ENCODE results near the gene MRAP2. TPM values are rescaled to one million over a fixed set of nuclear protein-coding genes. Genes with fewer than 3 reads are reported as not detected.

The MRAP2 gene
- total RNA-seq, 1 experiment from 2014 or later: 2.5 TPM

- in situ Hi-C loops (cut with HindIII; ENCODE audit: low pct_unique_long_range_greater_than_20kb, low sequenced_read_pairs) (no loop called here), intact Hi-C loops (cut with micrococcal nuclease; ENCODE audit: unreplicated experiment) (no loop called here)
- ChIA-PET CTCF (no interaction called here), POLR2A (no interaction called here)
- H3K4me3 ChIP-seq (ENCODE audit: low read depth in 2 of 2, low read length in 2 of 2): no peak overlapping the region
- no peak for ATAC-seq
- no peak for TF ChIP-seq TCF7L2 (IDR thresholded peaks at IDR 0.05; ENCODE audit: low read depth, low read length)
- no peak for TF ChIP-seq SIN3A (IDR thresholded peaks at IDR 0.05; ENCODE audit: borderline replicate concordance, insufficient read depth, low read depth, low read length)
- no peak overlapping the region for H3K27ac ChIP-seq (ENCODE audit: low read length)
- H3K27me3 ChIP-seq (ENCODE audit: control insufficient read depth, insufficient read depth, low read length): peaks cover 5% of the 10 kb centered on the region; the same call in 1 of the 2 replicates
- H3K9me3 ChIP-seq (ENCODE audit: control insufficient read depth, insufficient read depth, low read depth, low read length): no peaks in the 10 kb centered on the region
- BruUV-seq (replicated peaks): no TSS peak
- no peaks in the 10 kb centered on the region for H3K36me3 ChIP-seq (ENCODE audit: control insufficient read depth, insufficient read depth, low read length)
- no peaks in the 10 kb centered on the region for H3K4me1 ChIP-seq (ENCODE audit: control insufficient read depth, insufficient read depth, low read length)
- no peak for DNase-seq (ENCODE audit: low read depth, low spot score)
These were observed 27.6 kb downstream of the MRAP2 start for GRCh38 chr6:84061174-84061573.

DNA sequence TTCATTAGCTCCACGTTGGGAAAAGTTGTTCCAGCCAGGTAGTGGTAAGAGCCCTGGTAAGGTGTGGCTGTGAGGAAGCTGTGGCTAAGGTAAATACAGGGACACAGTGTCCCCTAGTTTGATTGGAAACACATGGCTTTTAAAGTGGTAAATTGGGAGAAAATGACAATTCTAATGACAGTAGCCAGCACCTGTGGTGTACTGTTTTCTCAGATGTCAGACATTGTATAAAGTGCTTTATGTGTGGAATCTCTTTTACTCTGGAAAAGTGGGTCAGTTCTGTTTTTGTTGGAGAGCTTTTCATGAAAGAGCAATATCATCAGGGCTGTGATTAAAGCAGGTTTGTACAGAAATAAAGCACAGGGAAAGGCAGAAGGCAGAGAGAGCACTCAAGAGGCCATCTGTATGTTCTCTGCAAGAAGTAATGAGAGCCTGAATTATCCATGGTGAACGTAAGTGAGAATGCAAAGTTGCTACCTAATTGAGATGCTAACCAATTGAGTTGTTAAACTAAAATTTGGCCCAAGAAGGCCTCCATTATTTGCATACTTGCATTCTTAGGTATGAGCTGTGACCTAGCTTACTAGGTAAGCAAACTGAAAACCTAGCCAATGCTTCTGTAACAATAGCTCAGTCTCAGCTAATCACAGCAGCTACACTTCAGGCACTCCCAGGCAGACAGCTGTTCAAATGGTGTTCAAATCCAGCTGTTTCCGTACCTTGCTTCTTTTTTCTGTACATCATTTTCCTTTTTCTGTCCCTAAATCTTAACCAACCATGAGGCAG lies 28.2 kb downstream of the MRAP2 start:
- no peak for TF ChIP-seq POLR2AphosphoS5 (IDR thresholded peaks at IDR 0.05; ENCODE audit: low read depth, low read length)
- TF ChIP-seq TCF7L2 (IDR thresholded peaks at IDR 0.05; ENCODE audit: low read depth, low read length): no peak
- TF ChIP-seq SIN3A (IDR thresholded peaks at IDR 0.05; ENCODE audit: borderline replicate concordance, insufficient read depth, low read depth, low read length): no peak
- TF ChIP-seq CTCF (IDR thresholded peaks at IDR 0.05): no peak
- no peaks in the 10 kb centered on the region for H3K36me3 ChIP-seq (ENCODE audit: control insufficient read depth, insufficient read depth, low read length)
- no peaks in the 10 kb centered on the region for H3K4me1 ChIP-seq (ENCODE audit: control insufficient read depth, insufficient read depth, low read length)
- no peak overlapping the region for H3K27ac ChIP-seq (ENCODE audit: low read length)
- ChIA-PET CTCF (no interaction called here), POLR2A (no interaction called here)
- BruUV-seq (replicated peaks): no TSS peak
- in situ Hi-C loops (cut with HindIII; ENCODE audit: low pct_unique_long_range_greater_than_20kb, low sequenced_read_pairs) (no loop called here), intact Hi-C loops (cut with micrococcal nuclease; ENCODE audit: unreplicated experiment) (no loop called here)
- DNase-seq (ENCODE audit: low read depth, low spot score): no peak
- H3K9me3 ChIP-seq (ENCODE audit: control insufficient read depth, insufficient read depth, low read depth, low read length): no peaks in the 10 kb centered on the region
- no peak for ATAC-seq
- peaks cover 4% of the 10 kb centered on the region; the same call in 1 of the 2 replicates for H3K27me3 ChIP-seq (ENCODE audit: control insufficient read depth, insufficient read depth, low read length)
- H3K4me3 ChIP-seq (ENCODE audit: low read depth in 2 of 2, low read length in 2 of 2): no peak overlapping the region

- DNase-seq (ENCODE audit: low read depth, low spot score): no peak
- Histone ChIP-seq H3K9me3 (ENCODE audit: control insufficient read depth, insufficient read depth, low read depth, low read length) (no peaks in the 10 kb centered on the region), H3K27ac (ENCODE audit: low read length) (no peak overlapping the region), H3K27me3 (ENCODE audit: control insufficient read depth, insufficient read depth, low read length) (no peaks in the 10 kb centered on the region), H3K4me3 (ENCODE audit: low read depth in 2 of 2, low read length in 2 of 2) (no peak overlapping the region), H3K4me1 (ENCODE audit: control insufficient read depth, insufficient read depth, low read length) (no peaks in the 10 kb centered on the region), H3K36me3 (ENCODE audit: control insufficient read depth, insufficient read depth, low read length) (no peaks in the 10 kb centered on the region)
- no TSS peak for BruUV-seq (replicated peaks)
- CTCF ChIA-PET: no interaction called here
- TF ChIP-seq REST (IDR thresholded peaks at IDR 0.05; ENCODE audit: insufficient read depth in 1 of 2, low read depth in 2 of 2, low read length in 1 of 2) (no peak), POLR2AphosphoS5 (IDR thresholded peaks at IDR 0.05; ENCODE audit: low read depth, low read length) (no peak), CTCF (IDR thresholded peaks at IDR 0.05) (no peak), SIN3A (IDR thresholded peaks at IDR 0.05; ENCODE audit: borderline replicate concordance, insufficient read depth, low read depth, low read length) (no peak), TCF7L2 (IDR thresholded peaks at IDR 0.05; ENCODE audit: low read depth, low read length) (no peak)
- ATAC-seq: no peak
- POLR2A ChIA-PET: no interaction called here
- intact Hi-C loops (cut with micrococcal nuclease; ENCODE audit: unreplicated experiment) (no loop called here), in situ Hi-C loops (cut with HindIII; ENCODE audit: low pct_unique_long_range_greater_than_20kb, low sequenced_read_pairs) (no loop called here)
These were observed 29.1 kb downstream of the MRAP2 start for GRCh38 chr6:84062519-84063154.
